ENCODE results near the gene EPHB1.
A peak's percentile ranks its signal among the peaks of the same experiment; 100 is the strongest.

EPHB1 gene

GRCh38 chr3:134916276-134916961 is 121.4 kb downstream of the EPHB1 start:
- no peak for DNase-seq

- DNase-seq = no peak
These were observed 122.6 kb downstream of the EPHB1 start for GRCh38 chr3:134917631-134918030.

- DNase-seq = peak; percentile 2 to 3
These were observed 123.4 kb downstream of the EPHB1 start for GRCh38 chr3:134918441-134918840.

- no peak for DNase-seq
These were observed 127.0 kb downstream of the EPHB1 start for GRCh38 chr3:134922101-134922500.

- no peak for DNase-seq
These were observed 127.8 kb downstream of the EPHB1 start for GRCh38 chr3:134922866-134923265.

GRCh38 chr3:134923286-134923685 is 128.2 kb downstream of the EPHB1 start:
- no peak for DNase-seq

GRCh38 chr3:134927599-134927998 is 132.5 kb downstream of the EPHB1 start:
- DNase-seq = no peak

- no peak for DNase-seq
These were observed 133.3 kb downstream of the EPHB1 start for GRCh38 chr3:134928392-134928791.

- no peak for DNase-seq
These were observed 133.8 kb downstream of the EPHB1 start for GRCh38 chr3:134928819-134929218.

- no peak for DNase-seq
These were observed 134.9 kb downstream of the EPHB1 start for GRCh38 chr3:134929976-134930375.

- peak; percentile 31 to 48 for DNase-seq
These were observed 136.2 kb downstream of the EPHB1 start for GRCh38 chr3:134931045-134931785.

GRCh38 chr3:134932035-134932434 is 137.0 kb downstream of the EPHB1 start:
- no peak for DNase-seq

GRCh38 chr3:134933997-134934396 is 138.9 kb downstream of the EPHB1 start:
- DNase-seq = no peak

GRCh38 chr3:134934933-134935332 is 139.9 kb downstream of the EPHB1 start:
- no peak for DNase-seq

- no peak for DNase-seq
These were observed 142.4 kb downstream of the EPHB1 start for GRCh38 chr3:134937256-134938028.

- no peak for DNase-seq
These were observed 143.0 kb downstream of the EPHB1 start for GRCh38 chr3:134938029-134938525.

- DNase-seq = no peak
These were observed 144.9 kb downstream of the EPHB1 start for GRCh38 chr3:134939978-134940377.

- no peak for DNase-seq
These were observed 146.8 kb downstream of the EPHB1 start for GRCh38 chr3:134941820-134942219.

GRCh38 chr3:134944429-134944828 is 149.4 kb downstream of the EPHB1 start:
- DNase-seq = no peak

- no peak for DNase-seq
These were observed 154.1 kb downstream of the EPHB1 start for GRCh38 chr3:134949150-134949549.

GRCh38 chr3:134952371-134952770 is 157.3 kb downstream of the EPHB1 start:
- DNase-seq = no peak

- DNase-seq = no peak
These were observed 160.8 kb downstream of the EPHB1 start for GRCh38 chr3:134955874-134956273.

GRCh38 chr3:134956395-134956794 is 161.3 kb downstream of the EPHB1 start:
- no peak for DNase-seq
